NCI-H510A (cell line): ENCODE measurements around the gene C10orf90.

Source experiments
- DNase-seq: peaks from one replicate; lab custom pipeline; 2025; lab: John Stamatoyannopoulos, UW

Gene C10orf90

DNA sequence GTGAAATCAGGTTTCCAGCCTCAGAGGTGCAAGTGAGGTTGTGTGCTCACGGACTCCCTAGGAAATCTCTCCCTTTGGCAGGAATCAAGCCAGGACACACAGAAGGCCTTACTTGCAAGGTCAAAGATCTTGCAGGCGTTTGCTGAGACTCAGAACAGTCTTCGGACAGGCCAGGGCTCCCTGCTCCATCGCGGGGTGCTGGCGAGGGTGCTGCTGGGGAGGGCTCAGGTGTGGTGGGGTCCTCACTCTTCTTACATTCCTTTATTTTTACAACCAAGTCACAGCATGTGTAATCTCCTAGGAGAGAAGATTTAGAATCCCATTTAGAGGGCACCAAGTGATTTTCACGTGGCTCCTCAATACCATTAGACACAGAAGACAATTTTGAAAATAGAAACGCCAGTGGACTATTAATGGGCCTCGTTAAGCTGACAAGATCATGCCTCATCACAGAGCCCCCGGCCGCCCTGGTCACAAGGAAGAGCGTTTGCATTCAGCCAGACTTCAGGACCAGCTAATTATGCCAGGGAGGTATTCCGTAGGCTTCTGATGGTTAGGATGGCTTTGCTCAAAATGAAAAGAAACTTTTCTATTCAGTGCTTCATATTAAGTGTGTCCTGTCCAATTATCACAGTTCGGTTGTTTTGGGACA lies 209.1 kb downstream of the C10orf90 start:
- DNase-seq = no peak

DNA sequence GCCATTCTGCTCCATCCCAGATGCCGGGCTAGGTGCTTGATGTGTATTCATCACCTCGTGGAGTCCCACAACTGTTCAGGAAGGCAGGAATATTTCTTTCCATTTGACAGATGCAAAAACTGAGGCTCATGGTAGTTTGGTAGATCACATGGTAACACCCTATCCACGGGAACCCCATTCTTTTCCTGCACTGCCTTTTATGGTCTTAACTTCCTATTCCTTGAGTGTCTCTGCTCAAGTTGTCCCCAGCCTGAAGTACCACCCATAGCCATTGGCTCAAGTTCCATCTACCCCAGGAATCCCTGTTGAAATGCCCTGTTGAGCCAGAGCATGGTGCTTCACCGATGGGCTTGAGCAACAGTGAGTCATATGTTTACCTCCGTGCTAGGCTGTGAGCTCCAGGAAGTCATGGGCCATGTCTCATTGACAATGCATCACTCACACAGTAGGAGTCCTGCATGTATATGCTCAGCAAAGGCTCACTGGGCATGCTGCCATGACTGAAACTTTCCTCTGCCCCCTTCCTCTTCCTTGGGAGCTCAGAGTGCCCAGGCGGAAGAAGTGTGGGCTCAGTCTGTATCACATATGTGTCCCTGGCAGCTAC lies 210.5 kb downstream of the C10orf90 start:
- no peak for DNase-seq

DNA sequence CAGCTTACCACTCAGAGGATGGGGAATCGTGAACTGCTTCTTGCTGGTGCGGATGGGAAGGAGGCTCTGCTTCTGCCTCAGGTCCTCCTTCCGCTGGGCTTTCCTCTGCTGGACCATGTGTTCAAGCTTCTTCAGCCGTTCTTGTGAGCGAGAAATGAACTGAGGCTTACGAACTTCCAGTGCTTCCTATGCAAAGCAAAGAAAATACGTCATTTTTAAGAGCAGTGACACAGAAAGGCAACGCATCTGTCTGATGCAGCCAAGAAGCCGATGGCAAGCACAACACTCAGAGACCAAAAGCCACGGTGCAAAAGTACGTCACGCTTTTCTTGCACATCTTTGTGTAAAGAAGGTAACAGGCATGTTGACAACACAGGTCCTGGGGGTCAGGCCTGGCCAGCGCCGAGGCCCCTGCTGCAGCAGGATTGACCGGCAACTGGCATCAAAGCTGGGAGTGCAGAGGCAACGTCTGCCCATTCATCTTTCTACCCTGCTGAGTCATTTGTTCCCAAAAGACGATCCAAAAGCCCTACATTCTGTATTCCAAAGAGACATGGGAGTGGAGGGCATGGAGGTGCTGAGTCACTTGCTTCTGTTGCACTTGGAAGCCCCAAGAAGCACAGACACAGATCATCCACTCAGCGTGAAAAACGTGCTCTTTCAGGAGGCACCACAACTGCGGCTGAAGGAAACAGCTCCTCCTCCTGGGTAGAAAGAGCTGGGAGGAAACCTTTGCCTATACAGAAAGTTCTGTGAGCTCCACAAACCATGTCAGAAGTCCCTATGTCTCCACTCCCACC lies 211.3 kb downstream of the C10orf90 start:
- DNase-seq = no peak

DNA sequence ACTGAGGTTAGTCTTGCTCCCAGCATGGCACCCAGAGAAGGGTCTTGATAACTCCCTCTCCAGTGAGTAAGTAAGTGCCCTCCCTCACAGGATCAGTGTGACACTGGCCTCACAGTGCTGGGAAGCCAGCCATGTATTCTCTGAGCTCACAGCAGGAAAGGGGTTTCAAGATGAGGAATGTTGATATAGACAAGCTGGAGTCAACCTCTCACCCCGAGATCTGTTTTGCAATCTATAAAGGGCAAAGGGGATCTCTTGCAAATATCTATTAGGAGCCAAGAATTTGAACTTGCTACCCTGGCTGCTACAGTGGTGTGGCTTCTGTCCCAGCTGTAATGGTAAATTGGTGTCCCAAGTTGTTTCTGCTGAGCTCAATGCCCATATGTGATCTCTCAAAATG lies 212.0 kb downstream of the C10orf90 start:
- no peak for DNase-seq

DNA sequence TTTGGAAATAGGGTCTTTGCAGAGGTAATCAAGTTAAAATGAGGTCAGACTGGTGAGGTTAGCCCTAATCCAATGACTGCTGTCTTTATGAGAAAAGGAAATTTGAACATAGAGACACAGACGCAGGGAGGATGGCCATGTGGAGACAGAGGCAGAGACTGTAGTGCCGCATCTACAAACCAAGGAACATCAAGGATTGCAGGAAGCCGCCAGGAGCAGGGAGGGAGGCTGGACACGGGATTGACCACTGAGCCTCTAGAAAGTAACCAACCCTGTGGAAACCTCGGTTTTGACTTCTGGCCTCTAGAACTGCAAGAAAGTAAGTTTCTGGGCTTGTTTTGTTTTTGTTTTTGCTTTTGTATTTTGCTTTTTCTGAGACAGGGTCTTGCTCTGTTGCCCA lies 213.9 kb downstream of the C10orf90 start:
- DNase-seq = no peak

DNA sequence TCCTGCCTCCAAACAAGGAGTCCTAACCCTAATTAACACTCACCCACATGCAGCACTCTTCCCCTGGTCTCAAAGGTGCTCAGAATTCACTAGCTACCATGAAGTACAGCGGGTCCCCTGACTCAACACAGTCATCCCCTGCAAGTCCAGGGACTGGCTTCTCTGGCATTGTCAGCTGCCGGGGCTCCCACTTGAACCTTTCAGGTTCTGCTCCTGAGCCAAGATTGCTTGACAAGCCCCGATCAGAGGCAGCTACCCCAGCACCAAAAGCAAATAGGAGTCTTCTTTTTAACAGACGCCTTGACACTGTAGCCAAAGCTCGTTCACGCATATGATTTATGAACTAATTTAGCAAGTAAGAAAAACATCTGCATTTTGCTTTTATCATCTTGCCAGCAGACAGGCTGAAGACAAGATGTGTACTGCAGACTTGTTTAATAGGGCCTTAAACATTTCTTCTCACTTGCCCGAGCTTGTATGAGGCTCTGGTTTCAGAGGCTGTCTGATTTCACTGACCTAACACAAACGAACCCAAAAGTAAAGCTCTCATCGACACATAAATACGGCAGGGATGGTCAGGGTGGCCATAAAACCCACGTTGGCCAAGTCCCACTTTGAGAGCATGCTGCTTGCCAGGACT lies 214.6 kb downstream of the C10orf90 start:
- DNase-seq = no peak

DNA sequence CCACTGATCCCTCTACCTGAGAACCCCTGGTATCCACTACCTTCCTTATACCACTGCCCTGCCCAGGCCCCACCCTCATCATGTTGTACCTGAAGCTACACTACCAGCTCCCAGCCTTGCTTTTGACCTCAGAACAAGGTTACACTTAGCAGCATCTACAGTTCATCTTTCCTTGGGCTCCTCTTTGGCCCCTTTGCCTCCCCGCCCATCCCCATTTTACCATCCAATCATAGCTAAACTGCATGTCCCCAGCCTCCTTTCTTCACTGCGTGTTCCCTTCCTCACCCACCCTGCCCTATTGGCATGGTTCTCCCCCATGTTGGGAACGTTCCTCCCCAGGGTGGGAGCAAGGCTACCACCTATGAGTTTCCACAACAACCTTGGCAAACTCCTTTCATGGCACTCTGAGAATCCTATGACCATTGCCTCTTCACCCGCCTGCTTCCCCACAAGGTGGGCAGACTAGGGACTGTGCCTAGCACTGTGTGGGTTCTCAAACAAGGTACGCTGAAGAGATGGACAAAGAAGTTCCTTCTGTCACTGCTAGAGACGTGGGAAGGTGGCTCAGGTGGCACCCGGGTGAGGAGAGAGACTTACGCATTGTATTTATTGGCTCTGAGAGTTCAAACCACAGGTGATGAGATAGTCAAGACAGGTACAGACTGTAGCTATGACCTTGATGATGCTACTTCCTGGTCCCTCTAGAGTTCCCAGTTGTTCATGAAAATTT lies 215.3 kb downstream of the C10orf90 start:
- no peak for DNase-seq

DNA sequence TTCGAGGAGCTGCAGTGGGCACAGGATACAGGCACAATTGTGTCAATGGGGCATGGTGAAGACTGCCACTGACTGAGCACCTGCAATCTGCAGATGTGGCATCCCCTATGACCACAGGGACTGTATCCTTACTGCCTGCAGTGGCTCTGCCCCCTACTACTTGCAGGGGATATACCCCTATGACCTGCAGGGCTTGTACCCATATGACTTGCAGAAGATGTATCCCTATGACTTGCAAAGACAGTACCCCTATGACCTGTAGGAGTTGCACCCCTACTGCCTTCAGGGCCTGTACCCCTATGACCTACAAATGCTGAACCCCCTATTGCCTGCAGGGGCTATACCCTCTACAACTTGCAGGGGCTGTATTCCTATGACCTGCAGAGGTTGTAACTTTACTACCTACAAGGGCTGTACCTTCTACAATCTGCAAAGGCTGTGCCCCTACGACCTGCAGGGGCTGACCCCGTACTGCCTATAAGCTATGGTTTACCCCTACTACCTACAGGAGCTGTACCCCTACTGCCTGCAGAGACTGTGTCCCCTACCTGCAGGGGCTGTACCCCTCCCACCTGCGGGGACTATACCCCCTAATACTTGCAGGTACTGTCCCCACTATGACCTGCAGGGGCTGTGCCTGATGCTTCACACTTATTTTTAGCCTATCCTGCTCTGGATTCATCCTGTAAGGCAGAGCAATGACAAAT lies 216.3 kb downstream of the C10orf90 start:
- DNase-seq = no peak

DNA sequence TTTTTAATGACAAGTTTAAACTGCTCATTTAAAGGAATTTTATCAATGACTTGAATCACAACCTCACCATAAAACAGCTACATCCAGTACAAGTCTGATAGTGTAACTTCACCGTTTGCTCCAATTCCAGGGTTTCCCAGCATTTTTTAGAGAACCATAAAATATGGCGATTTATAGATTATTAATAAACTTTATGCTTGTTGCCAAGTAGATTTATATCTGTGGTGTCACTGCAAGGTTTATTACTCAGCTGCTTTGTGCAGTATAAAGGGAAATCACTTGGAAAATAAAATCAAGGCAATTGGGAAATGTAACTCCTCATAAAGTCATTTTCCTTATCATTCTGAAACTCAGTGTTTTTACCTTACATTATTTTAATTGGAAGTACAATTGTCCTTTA lies 218.2 kb downstream of the C10orf90 start:
- DNase-seq = no peak

DNA sequence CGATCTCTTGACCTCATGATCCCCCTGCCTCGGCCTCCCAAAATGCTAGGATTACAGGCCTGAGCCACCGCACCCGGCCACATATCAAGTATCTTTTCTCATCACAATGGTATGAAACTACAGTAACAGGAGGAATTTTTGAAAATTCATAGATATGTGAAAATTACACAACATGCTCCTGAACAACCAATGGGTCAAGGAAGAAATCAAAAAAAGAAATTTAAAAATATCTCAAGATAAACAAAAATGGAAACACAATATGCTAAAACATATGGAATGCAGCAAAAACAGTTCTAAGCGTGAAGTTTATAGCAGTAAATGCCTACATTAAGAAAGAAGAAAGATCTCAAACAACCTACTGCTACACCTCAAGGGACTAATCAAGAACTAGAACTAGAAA lies 222.4 kb downstream of the C10orf90 start:
- DNase-seq = no peak

DNA sequence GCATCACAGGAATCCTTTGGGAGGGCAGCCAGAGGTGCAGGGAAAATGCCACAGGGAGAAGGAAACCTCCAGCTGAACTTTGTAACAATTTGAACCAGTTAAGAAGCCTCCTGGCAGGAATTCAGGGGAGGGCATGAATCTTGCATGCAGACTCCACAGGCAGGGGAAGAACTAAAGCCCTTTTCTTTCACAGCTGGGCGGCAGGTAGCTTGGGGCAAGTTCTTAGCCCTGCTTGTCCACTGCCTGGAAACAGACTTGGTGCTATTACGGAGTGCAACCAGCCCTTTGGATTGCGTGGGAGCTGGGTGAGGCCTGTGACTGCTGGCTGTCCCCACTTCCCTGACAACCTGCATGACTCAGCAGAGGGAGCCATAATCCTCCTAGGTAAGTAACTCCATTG lies 230.6 kb downstream of the C10orf90 start:
- no peak for DNase-seq

DNA sequence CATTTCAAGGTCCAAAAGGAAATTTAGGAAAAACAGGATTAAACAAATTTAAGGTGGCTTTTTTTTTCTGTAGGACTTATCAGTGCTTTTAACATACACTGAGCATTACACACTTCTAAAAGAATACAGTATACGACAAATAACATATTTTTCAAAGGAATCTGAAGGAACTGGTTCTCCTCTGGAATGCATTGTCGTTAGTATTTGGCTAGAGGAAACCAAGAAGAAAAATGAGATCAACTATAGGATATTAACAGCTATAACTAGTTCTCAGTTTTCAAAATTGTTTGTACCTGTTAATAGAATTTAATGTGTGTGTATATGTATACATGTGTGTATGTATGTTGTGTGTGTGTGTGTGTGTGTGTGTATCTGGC lies 232.1 kb downstream of the C10orf90 start:
- DNase-seq = no peak

DNA sequence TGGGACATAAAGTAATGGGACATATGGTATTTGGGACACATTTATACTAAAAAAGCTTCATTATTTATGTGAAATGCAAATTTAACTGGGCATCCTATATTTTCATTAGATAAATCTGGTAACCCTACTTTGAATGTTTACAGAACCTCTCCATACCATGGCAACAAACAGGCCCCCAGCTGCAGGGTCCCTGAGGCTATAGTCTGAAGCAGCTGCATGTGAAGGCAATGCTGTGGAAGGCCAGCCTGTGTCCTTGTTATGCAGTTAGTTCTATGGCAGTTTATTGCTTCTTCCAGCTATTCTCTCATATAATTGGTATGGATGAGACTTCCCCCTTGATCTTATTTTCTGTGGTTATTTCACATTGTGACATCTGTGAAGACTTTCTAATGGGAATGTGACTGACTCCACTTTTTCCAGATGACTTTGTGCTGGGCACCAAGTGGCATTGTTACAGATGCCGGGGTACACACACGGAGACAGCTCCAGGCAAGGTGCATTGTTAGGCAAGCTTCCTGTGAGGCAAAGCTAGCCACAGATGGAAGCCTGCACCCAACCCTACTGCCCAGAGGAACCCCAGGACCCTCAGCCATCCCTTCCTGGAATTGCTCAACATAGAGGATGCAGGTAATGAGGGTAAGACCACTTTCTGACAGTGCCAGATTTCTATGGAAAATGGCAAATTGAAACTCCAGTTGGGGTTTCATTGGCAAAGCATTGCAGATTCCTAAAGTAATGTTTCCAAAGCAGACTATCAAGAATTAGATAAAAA lies 232.7 kb downstream of the C10orf90 start:
- DNase-seq = no peak

DNA sequence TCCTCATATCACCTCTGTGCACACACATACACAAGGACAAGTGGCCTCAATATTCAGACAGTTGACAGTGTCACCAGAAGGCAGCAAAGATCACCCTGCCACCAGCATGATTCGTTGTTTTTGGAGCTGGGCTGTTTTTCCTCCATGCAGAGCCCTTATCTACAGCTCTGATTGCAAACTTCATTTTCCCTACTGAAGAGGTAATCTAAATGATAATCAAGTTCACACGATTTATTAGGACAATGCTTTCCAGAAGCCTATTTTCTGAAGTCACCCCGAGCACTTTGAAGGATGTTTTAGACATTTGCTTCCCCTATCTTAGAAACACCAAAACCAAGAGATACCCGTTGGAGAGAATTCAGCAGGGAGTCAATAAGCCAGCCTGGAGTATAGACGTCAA lies 236.3 kb downstream of the C10orf90 start:
- DNase-seq = no peak

DNA sequence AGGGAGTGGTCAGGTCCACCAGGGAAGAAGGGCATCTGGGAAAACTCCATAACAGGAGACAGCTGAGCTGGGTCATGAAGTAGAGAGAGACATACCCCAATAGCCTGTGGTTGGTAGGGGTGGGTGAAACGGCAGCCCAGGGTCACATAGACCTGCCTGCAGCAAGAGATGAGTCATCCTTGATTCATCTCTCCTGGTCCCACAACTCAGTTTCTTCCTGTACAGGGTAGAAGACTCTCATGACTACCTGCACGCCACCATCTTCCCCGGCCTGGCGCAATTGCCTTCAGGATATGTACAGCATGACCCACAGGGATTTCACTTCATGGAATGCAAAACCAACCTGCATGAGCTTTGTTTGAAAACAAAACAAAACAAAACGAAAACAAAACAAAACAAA lies 237.1 kb downstream of the C10orf90 start:
- no peak for DNase-seq

DNA sequence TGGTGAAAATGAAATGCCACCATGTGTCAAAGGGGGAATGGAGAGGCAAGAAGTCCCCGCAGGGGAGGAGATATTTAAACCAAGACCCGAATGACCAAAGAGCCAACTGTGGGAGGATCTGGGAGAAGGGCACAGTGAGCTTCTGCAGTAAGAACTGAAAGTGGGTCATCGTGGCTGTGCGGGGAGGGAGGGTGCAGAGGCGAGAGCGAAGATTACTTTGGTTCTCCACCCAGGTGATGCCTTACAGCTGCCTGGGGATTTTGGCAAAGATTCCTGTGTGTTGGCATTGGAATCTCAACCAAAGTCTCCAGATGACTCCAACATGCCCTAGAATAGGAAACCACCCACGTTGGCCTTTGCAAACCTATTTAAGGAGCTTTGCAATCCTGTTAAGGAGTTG lies 238.0 kb downstream of the C10orf90 start:
- no peak for DNase-seq

DNA sequence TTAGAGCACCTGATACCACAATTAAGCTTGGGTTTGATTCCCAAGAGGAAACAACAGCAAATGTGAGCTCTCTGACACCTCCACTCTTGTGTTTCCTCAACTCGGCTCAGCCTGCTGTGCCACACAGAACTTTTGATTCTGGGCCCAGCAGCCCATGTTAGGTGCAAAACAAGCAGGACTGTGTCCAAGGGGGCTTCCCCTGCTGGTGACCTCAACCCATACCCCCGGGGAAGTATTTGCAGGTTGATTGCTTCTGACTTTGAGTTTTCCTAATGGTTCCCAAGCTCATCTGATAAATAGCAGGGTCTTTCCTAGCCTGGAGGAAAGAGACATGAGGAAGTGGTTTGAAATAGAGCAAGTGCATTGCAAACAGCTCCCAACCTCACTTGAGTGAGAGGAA lies 238.7 kb downstream of the C10orf90 start:
- no peak for DNase-seq

DNA sequence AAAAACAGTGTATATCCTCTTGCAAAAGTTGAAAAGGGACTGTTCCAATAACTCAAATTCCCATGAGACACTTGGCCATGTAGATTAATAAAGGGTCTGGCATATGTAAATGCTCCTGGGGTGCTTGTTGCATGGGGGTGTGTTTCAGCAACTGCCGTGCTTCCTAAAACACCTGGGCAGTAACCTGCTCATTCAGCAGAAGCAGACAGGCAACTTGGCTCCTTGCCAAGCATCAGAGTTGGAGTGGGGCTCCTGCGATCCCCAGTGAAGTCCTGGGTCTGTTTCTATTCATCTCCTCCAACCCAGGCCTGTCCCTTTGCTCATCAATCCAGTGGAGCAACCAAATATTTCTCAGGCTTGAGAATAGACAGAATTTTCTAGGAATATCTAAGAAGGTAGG lies 240.0 kb downstream of the C10orf90 start:
- DNase-seq = peak; percentile 9

DNA sequence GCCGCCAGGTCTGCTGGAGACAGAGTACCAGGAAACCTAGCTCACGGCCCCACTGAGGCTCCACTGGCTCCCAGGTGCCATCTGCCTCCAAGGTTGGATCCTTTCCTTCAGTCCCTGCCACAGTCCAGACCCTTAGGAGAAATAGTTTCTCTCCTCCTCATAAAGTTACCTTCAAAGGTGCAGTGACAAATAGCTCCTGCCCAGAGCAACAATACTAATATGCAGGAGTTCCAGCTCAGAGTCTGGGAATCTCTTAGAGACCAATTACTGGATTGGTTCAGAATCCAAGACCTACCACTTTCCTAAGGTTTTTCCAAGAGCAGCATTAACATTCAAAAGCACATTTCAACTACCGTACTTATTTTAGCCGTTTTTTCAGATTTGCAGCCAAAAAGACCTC lies 241.2 kb downstream of the C10orf90 start:
- DNase-seq = no peak

DNA sequence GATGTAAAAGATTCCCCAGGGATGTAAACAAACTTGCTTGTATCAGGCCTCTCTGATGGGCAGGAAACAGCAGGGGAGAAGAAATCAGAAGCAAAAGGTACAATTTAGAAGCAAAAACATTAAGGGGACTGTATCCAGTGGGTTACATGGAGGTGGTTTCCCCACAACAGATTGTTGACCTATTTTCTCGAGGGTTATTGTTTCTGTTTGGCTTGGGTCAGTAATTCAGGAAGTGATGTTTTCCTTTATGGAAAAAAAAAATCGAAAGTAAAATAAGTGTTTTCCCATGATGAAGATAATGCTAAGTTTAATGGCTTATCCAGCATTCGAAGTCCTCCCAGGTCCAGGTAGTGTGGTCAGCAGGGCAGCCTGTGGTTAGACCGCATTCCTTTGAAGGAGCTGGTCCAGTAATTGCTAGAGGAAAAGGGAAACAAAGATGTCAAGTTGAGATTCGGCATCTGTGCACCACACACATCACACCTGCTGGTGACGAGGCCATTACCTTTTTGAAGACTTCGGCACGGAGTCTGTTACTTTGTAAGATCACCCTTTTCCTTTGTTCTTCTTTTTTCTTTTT lies 244.9 kb downstream of the C10orf90 start:
- DNase-seq = no peak

DNA sequence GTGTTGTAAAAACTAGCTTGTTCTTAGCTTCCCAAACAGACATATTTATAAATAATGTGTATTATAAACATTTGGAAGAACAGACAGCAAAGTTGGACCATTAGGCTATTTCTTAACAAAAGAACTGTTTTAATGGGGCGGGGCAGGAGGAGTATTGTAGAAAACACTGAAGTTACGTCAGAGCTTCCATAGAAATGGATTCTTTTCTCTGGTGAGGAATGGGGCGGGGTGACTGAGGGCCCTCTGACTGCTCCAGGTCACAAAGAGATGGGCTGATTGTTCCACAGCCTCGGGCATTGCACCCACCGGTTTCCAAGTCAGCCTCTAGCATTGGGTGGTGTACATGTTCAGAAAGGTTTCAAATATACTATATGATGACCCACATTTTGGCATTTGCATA lies 245.5 kb downstream of the C10orf90 start:
- DNase-seq = no peak
